CD4-positive, alpha-beta memory T cell (primary cell): Measurements from ENCODE around the gene CA5B. TPM values are rescaled to one million over a fixed set of nuclear protein-coding genes. Genes with fewer than 3 reads are reported as not detected.
"Not testable (repeated sequence)": the region's sequence is repeated elsewhere in the genome, so short reads cannot be mapped to it uniquely, and the experiment has no call there.

ENCODE experiments used
- CTCF ChIA-PET: fragments of 350-600 bp; sonication (Branson Sonifier 250); formaldehyde crosslinking; loops from one replicate; lab custom pipeline; 2021; ENCODE audit warnings: inconsistent platforms; ENCODE audit not compliant: partially characterized antibody; lab: Charles Lee
- POLR2A ChIA-PET: fragments of 350-600 bp; sonication (Branson Sonifier 250); formaldehyde crosslinking; loops from one replicate; lab custom pipeline; 2021; ENCODE audit not compliant: partially characterized antibody; lab: Charles Lee
- DNase-seq, 5 donors: peaks; one replicate each; pipeline versions ENCODE4 v3.0.0 to v3.0.0-alpha.2; 2020 to 2022; ENCODE audit warnings: mixed read lengths in 1 of 5
- H3K27ac ChIP-seq: one replicate; pipeline ENCODE4 v1.7.0; 2013; ENCODE audit warnings: low read depth, low read length
- H3K27me3 ChIP-seq: 2 replicates; pipeline ENCODE4 v1.7.0; 2013; ENCODE audit warnings: mild to moderate bottlenecking, low read length, moderate library complexity; ENCODE audit not compliant: insufficient read depth
- H3K36me3 ChIP-seq: 2 replicates; pipeline ENCODE4 v1.7.0; 2013; ENCODE audit warnings: mild to moderate bottlenecking, low read length, moderate library complexity; ENCODE audit not compliant: insufficient read depth
- H3K4me1 ChIP-seq: 2 replicates; pipeline ENCODE4 v1.7.0; 2013; ENCODE audit warnings: mild to moderate bottlenecking, low read length, moderate library complexity; ENCODE audit not compliant: insufficient read depth
- H3K4me3 ChIP-seq, 2 donors: one replicate each; pipeline ENCODE4 v1.7.0; 2013; ENCODE audit warnings: low read length in 2 of 2, mild to moderate bottlenecking in 1 of 2
- H3K9me3 ChIP-seq, 2 donors: one replicate each; pipeline ENCODE4 v1.7.0; 2013; ENCODE audit warnings: low read length in 2 of 2, control low read depth in 1 of 2; ENCODE audit not compliant: control insufficient read depth in 1 of 2
- H3K27ac Mint-ChIP-seq, 7 donors: one replicate each; pipeline ENCODE4 v1.8.0; 2020 to 2021; ENCODE audit warnings: mixed read lengths in 7 of 7, mild to moderate bottlenecking in 6 of 7, inconsistent platforms in 3 of 7, moderate library complexity in 3 of 7
- H3K27me3 Mint-ChIP-seq, 2 donors: one replicate each; pipeline ENCODE4 v1.8.0; 2020 to 2021; ENCODE audit warnings: mixed read lengths in 2 of 2
- H3K36me3 Mint-ChIP-seq, 2 donors: one replicate each; pipeline ENCODE4 v1.8.0; 2020 to 2021; ENCODE audit warnings: mixed read lengths in 2 of 2, inconsistent platforms in 1 of 2, mild to moderate bottlenecking in 1 of 2
- H3K4me1 Mint-ChIP-seq, 4 donors: one replicate each; pipeline ENCODE4 v1.8.0; 2020 to 2021; ENCODE audit warnings: mixed read lengths in 4 of 4, mild to moderate bottlenecking in 1 of 4
- H3K4me3 Mint-ChIP-seq, 8 donors: one replicate each; pipeline ENCODE4 v1.8.0; 2020 to 2021; ENCODE audit warnings: mixed read lengths in 8 of 8, mild to moderate bottlenecking in 7 of 8, moderate library complexity in 6 of 8, inconsistent platforms in 3 of 8
- H3K9me3 Mint-ChIP-seq, 8 donors: one replicate each; pipeline ENCODE4 v1.8.0; 2020 to 2021; ENCODE audit warnings: mixed read lengths in 8 of 8, mild to moderate bottlenecking in 5 of 8, inconsistent platforms in 3 of 8, moderate library complexity in 1 of 8
- intact Hi-C: fragments of 100-400 bp; cut with micrococcal nuclease; formaldehyde crosslinking; loops from one replicate; pipeline ENCODE4 v1.15.1; 2023
- polyA plus RNA-seq, 2 donors: library from polyadenylated mRNA; unstranded; fragments of 300-500 nt; fragmentation: Illumina TruSeq; gene quantifications; one replicate each; pipeline ENCODE4 v1.2.3, GENCODE V29; 2021
- total RNA-seq, 2 experiments: library from RNA; stranded (reverse); gene quantifications; one replicate each; pipeline ENCODE4 v1.2.3, GENCODE V29; 2021

The CA5B gene
- total and polyA plus RNA-seq, 4 experiments from 2014 or later, result 45.7 to 164 (median 71.9) TPM

DNA sequence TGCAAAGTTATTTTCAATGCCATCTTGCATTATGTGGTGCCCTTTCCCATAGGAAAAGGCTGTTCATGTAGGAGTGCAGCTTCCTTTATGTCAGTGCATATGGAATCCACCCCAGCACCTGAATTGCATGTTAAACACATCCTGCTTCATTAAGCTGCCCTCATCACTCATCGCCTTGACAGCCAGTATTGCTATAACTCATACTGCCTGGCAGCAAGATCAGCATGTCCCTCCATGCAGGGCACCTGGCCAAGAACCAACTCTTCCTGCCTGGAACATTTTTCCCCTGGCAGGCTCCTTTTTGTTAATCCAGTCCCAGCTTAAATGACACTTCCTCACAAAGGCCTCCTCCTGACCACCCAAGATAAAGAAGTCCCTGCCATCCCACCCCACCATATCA is 23.5 kb upstream of the CA5B start:
- H3K36me3 ChIP-seq, result no peaks in the 10 kb centered on the region
- CTCF ChIA-PET, result no interaction called here
- peaks cover 2 to 16% of the 10 kb centered on the region in 2 donors for H3K36me3 Mint-ChIP-seq
- intact Hi-C loops, result no loop called here
- POLR2A ChIA-PET, result no interaction called here
- no peaks in the 10 kb centered on the region for H3K27me3 ChIP-seq
- no peak for DNase-seq
- H3K27ac Mint-ChIP-seq, result peak overlapping the region in 2 of 7 donors; percentile 30 to 82
- H3K4me1 ChIP-seq, result no peaks in the 10 kb centered on the region
- no peak overlapping the region for H3K4me3 ChIP-seq
- no peaks in the 10 kb centered on the region for H3K9me3 ChIP-seq
- no peak overlapping the region for H3K27ac ChIP-seq
- peaks cover 0 to 11% (median 3%) of the 10 kb centered on the region in 4 donors for H3K4me1 Mint-ChIP-seq
- no peaks in the 10 kb centered on the region for H3K27me3 Mint-ChIP-seq
- no peaks in the 10 kb centered on the region for H3K9me3 Mint-ChIP-seq
- no peak overlapping the region for H3K4me3 Mint-ChIP-seq

DNA sequence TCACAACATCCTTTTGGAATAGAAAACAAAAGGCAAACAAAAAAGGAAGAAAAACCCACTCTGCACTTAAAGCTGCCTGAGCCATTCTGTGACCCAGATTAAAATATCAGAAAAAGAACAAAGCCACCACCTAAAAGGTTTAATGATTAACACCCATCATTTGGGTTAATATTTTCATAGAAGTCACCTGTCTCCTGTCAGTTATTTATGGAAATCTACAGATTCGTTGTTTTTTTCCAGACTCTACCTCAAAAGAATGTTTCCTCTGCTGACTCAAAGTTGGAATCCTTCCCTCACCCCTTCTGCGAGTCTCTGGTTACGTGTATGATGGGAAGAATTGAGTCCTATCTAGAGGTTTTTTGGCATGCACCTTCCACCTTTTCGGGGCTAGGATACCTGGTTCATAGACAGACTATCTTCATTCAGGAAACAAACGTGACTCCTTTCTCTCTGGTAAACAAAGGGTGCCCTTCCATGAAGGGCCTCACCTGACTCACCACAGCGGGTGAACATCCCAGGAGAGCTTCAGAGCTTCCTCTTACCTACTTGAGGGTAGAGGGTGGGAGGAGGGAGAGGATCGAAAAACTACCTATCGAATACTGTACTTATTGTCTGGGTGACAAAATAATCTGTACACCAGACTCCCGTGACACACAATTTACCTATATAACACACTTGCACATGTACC is 19.6 kb upstream of the CA5B start:
- no peaks in the 10 kb centered on the region for H3K27me3 ChIP-seq
- H3K4me1 ChIP-seq, result no peaks in the 10 kb centered on the region
- intact Hi-C loops, result loop anchor here (5.0 kb wide), 1 partner anchor 34 kb away; no protein-coding TSS in a partner anchor
- Mint-ChIP-seq H3K36me3 (peaks cover 2 to 16% of the 10 kb centered on the region in 2 donors), H3K4me3 (no peak overlapping the region), H3K27me3 (no peaks in the 10 kb centered on the region), H3K9me3 (no peaks in the 10 kb centered on the region), H3K27ac (peak overlapping the region in 1 of 7 donors; percentile 65), H3K4me1 (peaks cover 0 to 11% (median 5%) of the 10 kb centered on the region in 4 donors)
- no peak for DNase-seq
- H3K36me3 ChIP-seq, result no peaks in the 10 kb centered on the region
- ChIA-PET CTCF (no interaction called here), POLR2A (no interaction called here)
- no peak overlapping the region for H3K27ac ChIP-seq
- H3K4me3 ChIP-seq, result no peak overlapping the region
- H3K9me3 ChIP-seq, result no peaks in the 10 kb centered on the region

DNA sequence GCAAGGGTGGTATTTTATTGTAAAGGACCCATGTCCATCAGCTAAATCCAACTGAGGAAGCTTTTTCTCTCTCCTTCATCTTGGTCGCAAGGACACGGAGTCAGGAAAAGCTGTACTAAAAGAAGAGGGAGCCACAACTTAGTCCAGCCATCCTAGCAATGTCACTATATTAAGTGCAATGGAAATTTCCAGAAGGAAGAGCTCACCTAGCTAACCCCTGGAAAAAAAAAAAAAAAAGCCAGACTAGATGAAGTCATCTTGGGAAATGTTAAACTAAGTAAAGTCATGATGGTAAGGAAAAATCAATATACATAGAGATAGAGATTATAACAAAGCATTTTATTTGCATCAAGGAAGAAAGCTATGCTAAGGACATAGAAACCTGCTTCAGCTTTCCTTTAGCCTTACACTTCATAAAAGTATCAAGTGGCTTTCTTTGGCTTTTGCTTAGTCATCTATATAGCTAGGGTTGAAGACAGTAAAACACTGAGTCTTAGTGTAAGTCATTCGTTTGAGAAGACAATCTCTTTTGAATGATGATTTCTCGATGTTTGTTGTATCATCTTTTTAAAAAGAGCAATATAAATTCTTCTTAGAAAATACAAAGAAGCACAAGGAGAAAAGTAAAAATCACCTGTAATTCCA is 18.6 kb upstream of the CA5B start:
- Mint-ChIP-seq H3K36me3 (peaks cover 2 to 11% of the 10 kb centered on the region in 2 donors), H3K27me3 (no peaks in the 10 kb centered on the region), H3K4me3 (no peak overlapping the region), H3K27ac (peak overlapping the region in 1 of 7 donors; percentile 37), H3K9me3 (no peaks in the 10 kb centered on the region), H3K4me1 (peaks cover 0 to 10% (median 4%) of the 10 kb centered on the region in 4 donors)
- Histone ChIP-seq H3K4me1 (no peaks in the 10 kb centered on the region), H3K27ac (no peak overlapping the region), H3K4me3 (no peak overlapping the region), H3K27me3 (no peaks in the 10 kb centered on the region), H3K9me3 (no peaks in the 10 kb centered on the region), H3K36me3 (no peaks in the 10 kb centered on the region)
- no peak for DNase-seq
- ChIA-PET POLR2A (no interaction called here), CTCF (interaction anchor here (0.5 kb wide), 1 partner anchor 76 kb away, joined by 3 read pairs; no protein-coding TSS in a partner anchor)
- intact Hi-C loops, result loop anchor here (5.0 kb wide), 1 partner anchor 33 kb away; no protein-coding TSS in a partner anchor

DNA sequence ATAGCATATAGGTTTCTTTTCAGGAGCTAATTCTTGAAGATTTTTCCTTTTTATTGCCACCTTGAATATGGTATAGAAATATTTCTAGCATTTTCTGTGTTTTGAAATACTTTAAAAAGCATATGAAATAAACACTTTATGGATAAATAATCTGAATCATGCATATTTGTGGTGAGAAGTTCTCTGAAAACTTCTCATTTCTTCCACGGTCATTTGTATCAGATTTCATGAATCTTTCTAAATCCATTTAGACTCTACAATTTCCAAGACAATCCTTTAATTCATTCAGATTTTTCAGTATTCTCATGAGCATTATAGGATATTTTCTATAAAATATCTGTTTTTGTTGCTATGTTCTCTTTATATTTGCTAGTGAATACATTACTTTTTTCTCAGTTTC is 16.2 kb upstream of the CA5B start:
- H3K4me1 Mint-ChIP-seq, result peaks cover 0 to 10% (median 1%) of the 10 kb centered on the region in 4 donors
- POLR2A ChIA-PET, result no interaction called here
- H3K27ac Mint-ChIP-seq, result no peak overlapping the region

DNA sequence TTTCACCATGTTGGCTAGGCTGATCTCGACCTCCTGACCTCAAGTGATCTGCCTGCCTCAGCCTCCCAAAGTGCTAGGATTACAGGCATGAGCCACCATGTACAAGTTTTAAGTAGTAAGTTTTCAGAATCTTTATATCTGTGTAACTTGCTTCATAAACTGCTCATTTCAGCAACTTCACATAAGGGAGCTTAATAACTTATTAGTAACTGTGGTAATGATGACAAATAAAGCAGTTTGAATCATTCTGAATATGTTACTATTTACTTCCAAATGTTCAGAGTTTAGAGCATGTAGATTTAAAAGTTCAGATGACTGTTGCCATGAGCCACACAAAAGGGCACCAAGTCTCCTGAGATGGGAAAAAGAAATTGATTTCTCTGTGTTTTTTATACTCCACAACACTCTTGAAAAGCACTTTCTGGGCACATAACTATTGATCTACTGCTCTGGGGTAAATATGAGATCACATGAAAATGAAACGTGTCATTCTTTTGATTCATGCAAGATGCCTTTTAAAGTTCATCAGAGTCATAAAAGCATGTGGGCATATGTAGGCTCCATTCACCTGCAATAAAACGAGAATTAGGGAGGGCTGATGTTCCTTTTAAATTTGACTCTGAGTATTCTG is 14.1 kb upstream of the CA5B start:
- no peak overlapping the region for H3K4me3 ChIP-seq
- H3K27ac Mint-ChIP-seq, result no peak overlapping the region
- no peaks in the 10 kb centered on the region for H3K9me3 Mint-ChIP-seq
- H3K27me3 Mint-ChIP-seq, result no peaks in the 10 kb centered on the region
- no peak for DNase-seq
- H3K36me3 Mint-ChIP-seq, result peaks cover under 1 to 12% of the 10 kb centered on the region in 2 donors
- H3K4me1 Mint-ChIP-seq, result peaks cover 0 to 4% (median 0%) of the 10 kb centered on the region in 4 donors
- intact Hi-C loops, result no loop called here
- no peak overlapping the region for H3K4me3 Mint-ChIP-seq
- ChIA-PET CTCF (interaction anchor here (0.8 to 0.9 kb wide), 3 partner anchors 19 to 36 kb away, joined by 3 read pairs; no protein-coding TSS in a partner anchor), POLR2A (no interaction called here)
- H3K27ac ChIP-seq, result no peak overlapping the region
- H3K36me3 ChIP-seq, result no peaks in the 10 kb centered on the region
- no peaks in the 10 kb centered on the region for H3K4me1 ChIP-seq
- H3K9me3 ChIP-seq, result no peaks in the 10 kb centered on the region
- no peaks in the 10 kb centered on the region for H3K27me3 ChIP-seq

More for the DNA sequence above, 16.2 kb upstream of the CA5B start:
- H3K36me3 ChIP-seq, result no peaks in the 10 kb centered on the region
- H3K4me3 ChIP-seq, result no peak overlapping the region
- no peaks in the 10 kb centered on the region for H3K9me3 ChIP-seq
- H3K4me1 ChIP-seq, result no peaks in the 10 kb centered on the region
- no peak overlapping the region for H3K4me3 Mint-ChIP-seq
- no peaks in the 10 kb centered on the region for H3K9me3 Mint-ChIP-seq
- DNase-seq, result no peak
- intact Hi-C loops, result no loop called here
- H3K27me3 Mint-ChIP-seq, result no peaks in the 10 kb centered on the region
- no peaks in the 10 kb centered on the region for H3K27me3 ChIP-seq
- CTCF ChIA-PET, result no interaction called here
- peaks cover 2 to 7% of the 10 kb centered on the region in 2 donors for H3K36me3 Mint-ChIP-seq
- no peak overlapping the region for H3K27ac ChIP-seq

DNA sequence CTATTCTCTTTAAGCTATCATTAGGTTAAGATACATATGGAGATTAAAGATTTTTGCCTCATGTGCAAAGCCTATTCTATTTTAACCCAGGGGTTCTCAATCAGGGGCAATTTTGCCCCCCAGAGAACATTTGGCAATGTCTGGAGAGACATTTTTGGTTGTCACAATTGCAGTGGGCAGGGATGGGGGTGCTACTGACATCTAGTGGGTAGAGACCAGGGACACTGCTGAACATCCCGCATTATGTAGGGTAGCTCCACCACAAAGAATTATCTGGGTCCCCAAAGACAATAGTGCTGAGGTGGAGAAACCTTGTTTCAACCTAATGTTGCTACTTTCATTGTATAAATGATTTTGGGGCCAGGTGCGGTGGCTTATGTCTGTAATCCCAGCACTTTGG is 13.2 kb upstream of the CA5B start:
- Mint-ChIP-seq H3K36me3 (peaks cover 0 to 11% of the 10 kb centered on the region in 2 donors), H3K27ac (no peak overlapping the region), H3K9me3 (no peaks in the 10 kb centered on the region), H3K4me1 (peaks cover 0 to 4% (median 0%) of the 10 kb centered on the region in 4 donors), H3K4me3 (no peak overlapping the region), H3K27me3 (no peaks in the 10 kb centered on the region)
- intact Hi-C loops, result no loop called here
- no peak for DNase-seq
- Histone ChIP-seq H3K27me3 (no peaks in the 10 kb centered on the region), H3K4me1 (no peaks in the 10 kb centered on the region), H3K4me3 (no peak overlapping the region), H3K36me3 (no peaks in the 10 kb centered on the region), H3K27ac (no peak overlapping the region), H3K9me3 (no peaks in the 10 kb centered on the region)
- CTCF ChIA-PET, result no interaction called here
- POLR2A ChIA-PET, result no interaction called here

DNA sequence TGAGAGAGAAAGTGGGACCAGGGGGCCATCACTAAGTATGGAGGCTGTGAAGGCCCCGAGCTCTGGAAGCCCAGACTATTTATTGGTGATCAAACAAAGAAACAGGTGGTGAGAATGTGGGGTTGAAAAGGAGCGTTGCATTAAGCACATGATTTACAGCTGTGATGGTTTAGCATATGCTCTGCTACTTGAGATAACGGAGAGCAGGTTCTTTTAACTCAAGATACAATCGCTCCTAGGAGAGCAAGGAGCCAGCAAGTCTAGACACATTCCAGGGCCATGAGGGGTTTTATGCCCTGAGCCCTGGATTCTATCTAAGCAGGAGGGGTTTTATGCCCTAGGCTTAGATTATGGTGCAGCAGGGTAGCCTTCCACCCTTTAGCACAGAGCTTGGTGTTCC is 6.7 kb upstream of the CA5B start:
- Mint-ChIP-seq H3K36me3 (peaks cover 0 to 18% of the 10 kb centered on the region in 2 donors), H3K4me3 (peak overlapping the region in 1 of 8 donors; percentile 43)
- H3K36me3 ChIP-seq, H3K27ac ChIP-seq, H3K9me3 Mint-ChIP-seq, DNase-seq, H3K27me3 ChIP-seq, H3K9me3 ChIP-seq, H3K27me3 Mint-ChIP-seq, H3K4me1 Mint-ChIP-seq, POLR2A ChIA-PET, H3K4me3 ChIP-seq, CTCF ChIA-PET, H3K27ac Mint-ChIP-seq, H3K4me1 ChIP-seq, intact Hi-C loops: not testable (repeated sequence)
